GM19099 (cell line): ENCODE data around the gene SLA2.

Experiments used
- POLR2A ChIP-seq: IDR thresholded peaks from 3 replicates; pipeline ENCODE4 v1.6.1; 2011; ENCODE audit warnings: low read depth; ENCODE audit not compliant: insufficient read length; ENCODE audit errors: extremely low read depth

SLA2 gene

GRCh38 chr20:36647196-36648121 is 1.5 kb upstream of the SLA2 start:
- TF ChIP-seq POLR2A: no peak

- no peak for TF ChIP-seq POLR2A
These were observed 682 bp upstream of the SLA2 start for GRCh38 chr20:36646678-36647077.

- no peak for TF ChIP-seq POLR2A
These were observed 643 bp downstream of the SLA2 start for GRCh38 chr20:36645353-36645752.

GRCh38 chr20:36644706-36645095 is 1.3 kb downstream of the SLA2 start:
- no peak for TF ChIP-seq POLR2A

GRCh38 chr20:36644032-36644705 is 1.8 kb downstream of the SLA2 start:
- no peak for TF ChIP-seq POLR2A

GRCh38 chr20:36642136-36642535 is 3.9 kb downstream of the SLA2 start:
- TF ChIP-seq POLR2A: no peak

GRCh38 chr20:36641506-36641843 is 4.5 kb downstream of the SLA2 start:
- TF ChIP-seq POLR2A: no peak

GRCh38 chr20:36634342-36634741 is 11.7 kb downstream of the SLA2 start:
- no peak for TF ChIP-seq POLR2A

GRCh38 chr20:36633285-36633772 is 12.7 kb downstream of the SLA2 start:
- TF ChIP-seq POLR2A: no peak

GRCh38 chr20:36632487-36633284 is 13.3 kb downstream of the SLA2 start:
- TF ChIP-seq POLR2A: no peak

- TF ChIP-seq POLR2A: no peak
These were observed 13.9 kb downstream of the SLA2 start for GRCh38 chr20:36632147-36632486.

GRCh38 chr20:36631646-36632045 is 14.3 kb downstream of the SLA2 start:
- no peak for TF ChIP-seq POLR2A

- TF ChIP-seq POLR2A: no peak
These were observed 16.0 kb downstream of the SLA2 start for GRCh38 chr20:36629719-36630681.

GRCh38 chr20:36628076-36628475 is 17.9 kb downstream of the SLA2 start:
- no peak for TF ChIP-seq POLR2A

GRCh38 chr20:36624944-36625324 is 21.1 kb downstream of the SLA2 start:
- TF ChIP-seq POLR2A: no peak
